Measurements from ENCODE around the gene PRKAR1B.

Gene PRKAR1B

GRCh38 chr7:759569-759968 is 32.5 kb upstream of the PRKAR1B start:
- no peak for DNase-seq (ENCODE audit: low read depth)
- TF ChIP-seq CTCF (conservative IDR thresholded peaks at IDR 0.05; ENCODE audit: low read depth, low read length) = no peak
- no peak overlapping the region for H3K4me3 ChIP-seq (ENCODE audit: low read length)

- no peak for DNase-seq (ENCODE audit: low read depth)
- TF ChIP-seq CTCF (conservative IDR thresholded peaks at IDR 0.05; ENCODE audit: low read depth, low read length) = no peak
- H3K4me3 ChIP-seq (ENCODE audit: low read length) = no peak overlapping the region
These were observed 30.7 kb upstream of the PRKAR1B start for GRCh38 chr7:757741-758163.

GRCh38 chr7:756928-757560 is 30.0 kb upstream of the PRKAR1B start:
- no peak for DNase-seq (ENCODE audit: low read depth)
- no peak overlapping the region for H3K4me3 ChIP-seq (ENCODE audit: low read length)
- TF ChIP-seq CTCF (conservative IDR thresholded peaks at IDR 0.05; ENCODE audit: low read depth, low read length) = no peak

- no peak for DNase-seq (ENCODE audit: low read depth)
- no peak overlapping the region for H3K4me3 ChIP-seq (ENCODE audit: low read length)
- no peak for TF ChIP-seq CTCF (conservative IDR thresholded peaks at IDR 0.05; ENCODE audit: low read depth, low read length)
These were observed 29.3 kb upstream of the PRKAR1B start for GRCh38 chr7:756231-756927.

GRCh38 chr7:755413-755805 is 28.3 kb upstream of the PRKAR1B start:
- TF ChIP-seq CTCF (conservative IDR thresholded peaks at IDR 0.05; ENCODE audit: low read depth, low read length) = no peak
- DNase-seq (ENCODE audit: low read depth) = no peak
- no peak overlapping the region for H3K4me3 ChIP-seq (ENCODE audit: low read length)

- DNase-seq (ENCODE audit: low read depth) = no peak
- TF ChIP-seq CTCF (conservative IDR thresholded peaks at IDR 0.05; ENCODE audit: low read depth, low read length) = no peak
- no peak overlapping the region for H3K4me3 ChIP-seq (ENCODE audit: low read length)
These were observed 27.7 kb upstream of the PRKAR1B start for GRCh38 chr7:754531-755412.
